HG03097 (cell line): Measurements from ENCODE around the gene C2CD3.

ENCODE experiments used
- ATAC-seq: cut with Tn5 transposase; IDR thresholded peaks from one replicate; pipeline ENCODE4 v1.9.1; 2021; ENCODE audit not compliant: unreplicated experiment, low FRiP score

C2CD3 gene

GRCh38 chr11:74024261-74025029 is 146.4 kb downstream of the C2CD3 start:
- no peak for ATAC-seq

GRCh38 chr11:74023276-74023675 is 147.5 kb downstream of the C2CD3 start:
- ATAC-seq, result no peak

GRCh38 chr11:74022546-74022945 is 148.3 kb downstream of the C2CD3 start:
- ATAC-seq, result no peak

GRCh38 chr11:74021998-74022397 is 148.8 kb downstream of the C2CD3 start:
- ATAC-seq, result no peak

- no peak for ATAC-seq
These were observed 150.3 kb downstream of the C2CD3 start for GRCh38 chr11:74020539-74020938.

- ATAC-seq, result no peak
These were observed 150.9 kb downstream of the C2CD3 start for GRCh38 chr11:74019860-74020259.

- no peak for ATAC-seq
These were observed 151.6 kb downstream of the C2CD3 start for GRCh38 chr11:74019104-74019738.

GRCh38 chr11:74018331-74019005 is 152.3 kb downstream of the C2CD3 start:
- no peak for ATAC-seq

GRCh38 chr11:74017631-74018030 is 153.2 kb downstream of the C2CD3 start:
- ATAC-seq, result no peak

- no peak for ATAC-seq
These were observed 154.7 kb downstream of the C2CD3 start for GRCh38 chr11:74015919-74016684.

- ATAC-seq, result no peak
These were observed 155.9 kb downstream of the C2CD3 start for GRCh38 chr11:74014880-74015279.

GRCh38 chr11:74013141-74013540 is 157.7 kb downstream of the C2CD3 start:
- ATAC-seq, result no peak

GRCh38 chr11:74012074-74012809 is 158.6 kb downstream of the C2CD3 start:
- no peak for ATAC-seq

GRCh38 chr11:74011360-74012073 is 159.3 kb downstream of the C2CD3 start:
- peak; percentile 63 for ATAC-seq

- ATAC-seq, result no peak
These were observed 160.2 kb downstream of the C2CD3 start for GRCh38 chr11:74010306-74011300.

- ATAC-seq, result no peak
These were observed 161.0 kb downstream of the C2CD3 start for GRCh38 chr11:74009675-74010305.

GRCh38 chr11:74009230-74009547 is 161.6 kb downstream of the C2CD3 start:
- ATAC-seq, result no peak
